ENCODE data around the gene MSRB3.

DNA sequence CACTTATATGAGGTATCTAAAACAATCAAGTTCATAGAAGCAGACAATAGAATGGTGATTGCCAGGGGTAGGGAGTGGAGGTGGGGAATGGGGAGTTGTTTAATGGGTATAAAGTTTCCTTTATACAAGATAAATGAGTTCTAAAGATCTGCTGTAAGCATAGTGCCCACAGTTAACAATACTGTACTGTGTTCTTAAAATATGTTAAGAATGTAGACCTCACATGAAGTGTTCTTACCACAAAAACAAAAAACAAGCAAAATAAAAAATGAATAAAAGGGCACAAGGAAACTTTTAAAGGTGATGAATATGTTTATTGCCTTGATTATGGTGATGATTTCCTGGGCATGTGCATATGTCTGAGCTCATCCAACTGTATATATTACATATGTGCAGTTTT lies 211.8 kb downstream of the MSRB3 start:
- TF ChIP-seq FOSL2 (IDR thresholded peaks at IDR 0.05; ENCODE audit: borderline replicate concordance, low read depth) (no peak), JUND (IDR thresholded peaks at IDR 0.05) (0 out of 2 replicates have a peak, but pooled peaks have one; percentile 2), TEAD4 (IDR thresholded peaks at IDR 0.05; ENCODE audit: borderline replicate concordance, insufficient read depth) (no peak), EP300 (IDR thresholded peaks at IDR 0.05; ENCODE audit: borderline replicate concordance in 1 of 2, low read depth in 1 of 2, low read length in 1 of 2) (no peak), FOXJ3 (CRISPR knock-in tag; IDR thresholded peaks at IDR 0.05) (no peak), RAD21 (IDR thresholded peaks at IDR 0.05; ENCODE audit: low read length) (no peak), GATA2 (CRISPR knock-in tag; IDR thresholded peaks at IDR 0.05) (no peak), MAX (IDR thresholded peaks at IDR 0.05; ENCODE audit: low read depth) (no peak), RXRA (IDR thresholded peaks at IDR 0.05; ENCODE audit: borderline replicate concordance, low read depth) (no peak), IRF3 (IDR thresholded peaks at IDR 0.05; ENCODE audit: low read depth, low read length) (no peak), EZH2phosphoT487 (IDR thresholded peaks at IDR 0.05; ENCODE audit: borderline replicate concordance, low read depth) (no peak), USF1 (IDR thresholded peaks at IDR 0.05; ENCODE audit: borderline replicate concordance, low read depth) (no peak), RFX5 (IDR thresholded peaks at IDR 0.05; ENCODE audit: low read length) (no peak)
- TF ChIP-seq, protein P1, sequence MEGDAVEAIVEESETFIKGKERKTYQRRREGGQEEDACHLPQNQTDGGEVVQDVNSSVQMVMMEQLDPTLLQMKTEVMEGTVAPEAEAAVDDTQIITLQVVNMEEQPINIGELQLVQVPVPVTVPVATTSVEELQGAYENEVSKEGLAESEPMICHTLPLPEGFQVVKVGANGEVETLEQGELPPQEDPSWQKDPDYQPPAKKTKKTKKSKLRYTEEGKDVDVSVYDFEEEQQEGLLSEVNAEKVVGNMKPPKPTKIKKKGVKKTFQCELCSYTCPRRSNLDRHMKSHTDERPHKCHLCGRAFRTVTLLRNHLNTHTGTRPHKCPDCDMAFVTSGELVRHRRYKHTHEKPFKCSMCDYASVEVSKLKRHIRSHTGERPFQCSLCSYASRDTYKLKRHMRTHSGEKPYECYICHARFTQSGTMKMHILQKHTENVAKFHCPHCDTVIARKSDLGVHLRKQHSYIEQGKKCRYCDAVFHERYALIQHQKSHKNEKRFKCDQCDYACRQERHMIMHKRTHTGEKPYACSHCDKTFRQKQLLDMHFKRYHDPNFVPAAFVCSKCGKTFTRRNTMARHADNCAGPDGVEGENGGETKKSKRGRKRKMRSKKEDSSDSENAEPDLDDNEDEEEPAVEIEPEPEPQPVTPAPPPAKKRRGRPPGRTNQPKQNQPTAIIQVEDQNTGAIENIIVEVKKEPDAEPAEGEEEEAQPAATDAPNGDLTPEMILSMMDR (IDR thresholded peaks at IDR 0.05): no peak
